SJCRH30 (cell line): ENCODE measurements around the gene ABLIM1. TPM values are rescaled to one million over a fixed set of nuclear protein-coding genes. Genes with fewer than 3 reads are reported as not detected.
A peak's percentile ranks its signal among the peaks of the same experiment; 100 is the strongest.
"Not testable (repeated sequence)": the region's sequence is repeated elsewhere in the genome, so short reads cannot be mapped to it uniquely, and the experiment has no call there.

ENCODE experiments used
- DNase-seq, 2 experiments: peaks; one replicate each; pipeline ENCODE4 v3.0.0-alpha.2; 2015 to 2020
- H3K27ac ChIP-seq: fragments of 250-450 bp; sonication (Bioruptor Pico); 2 replicates; pipeline ENCODE4 v1.5.1; 2020; ENCODE audit warnings: mild to moderate bottlenecking, moderate library complexity
- H3K27me3 ChIP-seq: fragments of 250-450 bp; sonication (Bioruptor Pico); 2 replicates; pipeline ENCODE4 v1.5.1; 2020; ENCODE audit warnings: mild to moderate bottlenecking, moderate library complexity
- H3K36me3 ChIP-seq: fragments of 250-450 bp; sonication (Bioruptor Pico); 2 replicates; pipeline ENCODE4 v1.5.1; 2020; ENCODE audit warnings: mild to moderate bottlenecking, moderate library complexity
- H3K4me1 ChIP-seq: fragments of 250-450 bp; sonication (Bioruptor Pico); 2 replicates; pipeline ENCODE4 v1.5.1; 2020; ENCODE audit warnings: mild to moderate bottlenecking, moderate library complexity
- H3K4me3 ChIP-seq: fragments of 250-450 bp; sonication (Bioruptor Pico); 2 replicates; pipeline ENCODE4 v1.5.1; 2020; ENCODE audit warnings: mild to moderate bottlenecking, moderate library complexity
- H3K9me3 ChIP-seq: fragments of 250-450 bp; sonication (Bioruptor Pico); replicated peaks from 2 replicates; pipeline ENCODE4 v1.5.1; 2020; ENCODE audit warnings: mild to moderate bottlenecking, moderate library complexity
- total RNA-seq: library from RNA; depleted of rRNA; stranded (reverse); fragments of >200 nt; shearing (Covaris generic); gene quantifications from 2 replicates; pipeline ENCODE4 v1.2.3, GENCODE V29; 2014; rRNA removed

ABLIM1 gene
- total RNA-seq: 23.5 and 23.9 TPM in 2 replicates

- Histone ChIP-seq H3K4me3 (no peak within 1 kb of the TSS), H3K36me3 (no peaks in the 10 kb centered on the region), H3K27me3 (no peaks in the 10 kb centered on the region), H3K4me1 (peaks cover 17% of the 10 kb centered on the region), H3K9me3 (no peaks in the 10 kb centered on the region; the same call in 1 of the 2 replicates), H3K27ac (no peak within 1 kb of the TSS)
- DNase-seq: no peak
Measured at GRCh38 chr10:114658175-114658574, at the start of gene ABLIM1. Gene ABLIM1, minus strand, starts transcription at chr10:114658275. Its CDS starts 75 bp downstream, at chr10:114658200.

- Histone ChIP-seq H3K4me1 (no peaks in the 10 kb centered on the region), H3K4me3 (no peak overlapping the region), H3K27ac (no peak overlapping the region), H3K27me3 (no peaks in the 10 kb centered on the region), H3K9me3 (no peaks in the 10 kb centered on the region), H3K36me3 (no peaks in the 10 kb centered on the region)
- no peak for DNase-seq
Measured at GRCh38 chr10:114706458-114707055, 48.5 kb upstream of the ABLIM1 start.

GRCh38 chr10:114704679-114705078 is 46.6 kb upstream of the ABLIM1 start:
- Histone ChIP-seq H3K9me3 (no peaks in the 10 kb centered on the region), H3K4me1 (no peaks in the 10 kb centered on the region), H3K27ac (no peak overlapping the region), H3K36me3 (no peaks in the 10 kb centered on the region), H3K27me3 (no peaks in the 10 kb centered on the region), H3K4me3 (no peak overlapping the region)
- DNase-seq: no peak

GRCh38 chr10:114703377-114704107 is 45.5 kb upstream of the ABLIM1 start:
- Histone ChIP-seq H3K4me1 (no peaks in the 10 kb centered on the region), H3K36me3 (no peaks in the 10 kb centered on the region), H3K9me3 (no peaks in the 10 kb centered on the region), H3K4me3 (no peak overlapping the region), H3K27me3 (no peaks in the 10 kb centered on the region), H3K27ac (no peak overlapping the region)
- peak; percentile 41 to 75 for DNase-seq

- H3K36me3 ChIP-seq: no peaks in the 10 kb centered on the region
- 0 out of 2 replicates have a peak, but pooled peaks cover 6% of the 10 kb centered on the region for H3K4me1 ChIP-seq
- H3K9me3 ChIP-seq: no peaks in the 10 kb centered on the region
- H3K4me3 ChIP-seq: no peak overlapping the region
- no peak for DNase-seq
- no peaks in the 10 kb centered on the region for H3K27me3 ChIP-seq
- H3K27ac ChIP-seq: no peak overlapping the region
Measured at GRCh38 chr10:114698271-114699061, 40.4 kb upstream of the ABLIM1 start.

GRCh38 chr10:114697061-114697598 is 39.1 kb upstream of the ABLIM1 start:
- H3K27ac ChIP-seq: no peak overlapping the region
- no peak overlapping the region for H3K4me3 ChIP-seq
- H3K9me3 ChIP-seq: no peaks in the 10 kb centered on the region
- no peaks in the 10 kb centered on the region for H3K27me3 ChIP-seq
- DNase-seq: no peak
- H3K4me1 ChIP-seq: 0 out of 2 replicates have a peak, but pooled peaks cover 6% of the 10 kb centered on the region
- no peaks in the 10 kb centered on the region for H3K36me3 ChIP-seq

- not testable (repeated sequence) for H3K27me3 ChIP-seq, H3K27ac ChIP-seq, H3K9me3 ChIP-seq, DNase-seq, H3K4me3 ChIP-seq, H3K36me3 ChIP-seq
- H3K4me1 ChIP-seq: peaks cover 12% of the 10 kb centered on the region
Measured at GRCh38 chr10:114696301-114696700, 38.2 kb upstream of the ABLIM1 start.

GRCh38 chr10:114694752-114695151 is 36.7 kb upstream of the ABLIM1 start:
- H3K27me3 ChIP-seq: no peaks in the 10 kb centered on the region
- H3K4me3 ChIP-seq: no peak overlapping the region
- no peaks in the 10 kb centered on the region for H3K9me3 ChIP-seq
- no peak overlapping the region for H3K27ac ChIP-seq
- H3K4me1 ChIP-seq: peaks cover 15% of the 10 kb centered on the region
- H3K36me3 ChIP-seq: no peaks in the 10 kb centered on the region
- peak; percentile 52 to 79 for DNase-seq

GRCh38 chr10:114694062-114694461 is 36.0 kb upstream of the ABLIM1 start:
- no peaks in the 10 kb centered on the region for H3K27me3 ChIP-seq
- no peaks in the 10 kb centered on the region for H3K36me3 ChIP-seq
- no peak overlapping the region for H3K4me3 ChIP-seq
- DNase-seq: no peak
- H3K27ac ChIP-seq: no peak overlapping the region
- H3K9me3 ChIP-seq: no peaks in the 10 kb centered on the region
- peaks cover 15% of the 10 kb centered on the region for H3K4me1 ChIP-seq

- Histone ChIP-seq H3K9me3 (no peaks in the 10 kb centered on the region), H3K27me3 (no peaks in the 10 kb centered on the region), H3K4me3 (no peak overlapping the region), H3K4me1 (peaks cover 15% of the 10 kb centered on the region), H3K36me3 (no peaks in the 10 kb centered on the region), H3K27ac (no peak overlapping the region; the same call in 1 of the 2 replicates)
- peak in 1 of 2 experiments; percentile 28 for DNase-seq
Measured at GRCh38 chr10:114691442-114691941, 33.4 kb upstream of the ABLIM1 start.

GRCh38 chr10:114688786-114689185 is 30.7 kb upstream of the ABLIM1 start:
- no peak overlapping the region for H3K4me3 ChIP-seq
- H3K4me1 ChIP-seq: peaks cover 25% of the 10 kb centered on the region

GRCh38 chr10:114687459-114687858 is 29.4 kb upstream of the ABLIM1 start:
- no peaks in the 10 kb centered on the region for H3K9me3 ChIP-seq
- no peak for DNase-seq
- H3K36me3 ChIP-seq: no peaks in the 10 kb centered on the region
- H3K27me3 ChIP-seq: no peaks in the 10 kb centered on the region
- H3K27ac ChIP-seq: no peak overlapping the region
- H3K4me1 ChIP-seq: peaks cover 37% of the 10 kb centered on the region
- no peak overlapping the region for H3K4me3 ChIP-seq

More at GRCh38 chr10:114688786-114689185, 30.7 kb upstream of the ABLIM1 start:
- Histone ChIP-seq H3K9me3 (no peaks in the 10 kb centered on the region), H3K27ac (no peak overlapping the region), H3K36me3 (no peaks in the 10 kb centered on the region), H3K27me3 (no peaks in the 10 kb centered on the region)
- no peak for DNase-seq

GRCh38 chr10:114686013-114686412 is 27.9 kb upstream of the ABLIM1 start:
- Histone ChIP-seq H3K36me3 (no peaks in the 10 kb centered on the region), H3K4me1 (peaks cover 44% of the 10 kb centered on the region), H3K27ac (no peak overlapping the region), H3K4me3 (no peak overlapping the region), H3K27me3 (no peaks in the 10 kb centered on the region), H3K9me3 (no peaks in the 10 kb centered on the region)
- DNase-seq: no peak

- Histone ChIP-seq H3K9me3 (no peaks in the 10 kb centered on the region), H3K4me3 (no peak overlapping the region), H3K4me1 (peaks cover 47% of the 10 kb centered on the region), H3K27me3 (no peaks in the 10 kb centered on the region), H3K36me3 (no peaks in the 10 kb centered on the region), H3K27ac (peak overlapping the region; percentile 46)
- no peak for DNase-seq
Measured at GRCh38 chr10:114685456-114685855, 27.4 kb upstream of the ABLIM1 start.
